Activated CD8-positive, alpha-beta T cell treated with anti-CD3 and anti-CD28 coated beads, Interleukin-2, amount 10 ng/mL, durations not matched to agents 7 days and 5 days (primary cell): ENCODE results near the gene GRM8. TPM values are rescaled to one million over a fixed set of nuclear protein-coding genes. Genes with fewer than 3 reads are reported as not detected.

ENCODE experiments used
- ATAC-seq: fragments of 150-1000 bp; cut with Tn5 transposase; one replicate; pipeline ENCODE4 v1.10.0; 2021; ENCODE audit warnings: moderate library complexity
- CTCF ChIA-PET: fragments of 350-600 bp; sonication (Branson Sonifier 250); formaldehyde crosslinking; loops from one replicate; lab custom pipeline; 2021; ENCODE audit warnings: antibody characterized with exemption; lab: Charles Lee
- POLR2A ChIA-PET: fragments of 350-600 bp; sonication (Branson Sonifier 250); formaldehyde crosslinking; loops from one replicate; lab custom pipeline; 2021; ENCODE audit warnings: antibody characterized with exemption; lab: Charles Lee
- DNase-seq: peaks from one replicate; pipeline ENCODE4 v3.0.0-alpha.2; 2020
- H3K27ac Mint-ChIP-seq: one replicate; pipeline ENCODE4 v1.8.0; 2021; ENCODE audit warnings: mild to moderate bottlenecking, mixed read lengths
- H3K27me3 Mint-ChIP-seq: one replicate; pipeline ENCODE4 v1.8.0; 2021; ENCODE audit warnings: low read depth, mixed read lengths
- H3K36me3 Mint-ChIP-seq: one replicate; pipeline ENCODE4 v1.8.0; 2021; ENCODE audit warnings: low read depth, mixed read lengths
- H3K4me1 Mint-ChIP-seq: one replicate; pipeline ENCODE4 v1.8.0; 2021; ENCODE audit warnings: low read depth, mixed read lengths
- H3K4me3 Mint-ChIP-seq: one replicate; pipeline ENCODE4 v1.8.0; 2021; ENCODE audit warnings: mild to moderate bottlenecking, mixed read lengths
- H3K9me3 Mint-ChIP-seq: one replicate; pipeline ENCODE4 v1.8.0; 2022; ENCODE audit warnings: mixed read lengths; ENCODE audit not compliant: insufficient read depth
- total RNA-seq, 2 experiments: library from RNA; stranded (reverse); gene quantifications; one replicate each; pipeline ENCODE4 v1.2.3, GENCODE V29; 2021

The GRM8 gene
- total RNA-seq, 2 experiments from 2014 or later = not detected

GRCh38 chr7:127253281-127254162 is 781 bp upstream of the GRM8 start:
- Mint-ChIP-seq H3K9me3 (no peaks in the 10 kb centered on the region), H3K4me1 (peaks cover 11% of the 10 kb centered on the region), H3K36me3 (no peaks in the 10 kb centered on the region), H3K27me3 (peaks cover 70% of the 10 kb centered on the region), H3K27ac (no peak overlapping the region), H3K4me3 (peak overlapping the region; percentile 78)
- ChIA-PET POLR2A (no interaction called here), CTCF (interaction anchor here (0.6 to 1.8 kb wide), 6 partner anchors 92 to 452 kb away, joined by 3 to 4 read pairs (median 3); no protein-coding TSS in a partner anchor)
- DNase-seq = peak; percentile 66
- ATAC-seq = peak; percentile 79

GRCh38 chr7:127252377-127252713 is 396 bp downstream of the GRM8 start:
- CTCF ChIA-PET = interaction anchor here (1.6 kb wide), 1 partner anchor 9 kb away, joined by 5 read pairs; no protein-coding TSS in a partner anchor
- Mint-ChIP-seq H3K27ac (no peak overlapping the region), H3K9me3 (no peaks in the 10 kb centered on the region), H3K36me3 (no peaks in the 10 kb centered on the region), H3K27me3 (peaks cover 69% of the 10 kb centered on the region), H3K4me1 (peaks cover 11% of the 10 kb centered on the region), H3K4me3 (peak overlapping the region; percentile 58)
- DNase-seq = no peak
- POLR2A ChIA-PET = no interaction called here
- no peak for ATAC-seq

GRCh38 chr7:127251465-127252376 is 1.0 kb downstream of the GRM8 start:
- ATAC-seq = peak; percentile 22
- Mint-ChIP-seq H3K27ac (no peak overlapping the region), H3K9me3 (no peaks in the 10 kb centered on the region), H3K4me1 (peaks cover 11% of the 10 kb centered on the region), H3K4me3 (peak overlapping the region; percentile 58), H3K36me3 (no peaks in the 10 kb centered on the region), H3K27me3 (peaks cover 69% of the 10 kb centered on the region)
- DNase-seq = peak; percentile 29
- ChIA-PET CTCF (interaction anchor here (1.6 to 1.7 kb wide), 2 partner anchors 9 to 448 kb away, joined by 3 to 5 read pairs; no protein-coding TSS in a partner anchor), POLR2A (no interaction called here)

- Mint-ChIP-seq H3K36me3 (no peaks in the 10 kb centered on the region), H3K27me3 (peaks cover 74% of the 10 kb centered on the region), H3K4me1 (peaks cover 11% of the 10 kb centered on the region), H3K9me3 (no peaks in the 10 kb centered on the region), H3K4me3 (no peak overlapping the region), H3K27ac (no peak overlapping the region)
- ChIA-PET POLR2A (no interaction called here), CTCF (interaction anchor here (0.8 to 1.7 kb wide), 5 partner anchors 10 to 447 kb away, joined by 3 to 6 read pairs (median 4); no protein-coding TSS in a partner anchor)
- ATAC-seq (no peak), DNase-seq (no peak)
These were observed 1.7 kb downstream of the GRM8 start for GRCh38 chr7:127251036-127251464.

GRCh38 chr7:127250312-127251035 is 2.3 kb downstream of the GRM8 start:
- peaks cover 69% of the 10 kb centered on the region for H3K27me3 Mint-ChIP-seq
- DNase-seq (no peak), ATAC-seq (no peak)
- POLR2A ChIA-PET = interaction anchor here (0.7 kb wide), 1 partner anchor 1049 kb away, joined by 3 read pairs; no protein-coding TSS in a partner anchor
- CTCF ChIA-PET = interaction anchor here (0.8 to 1.7 kb wide), 5 partner anchors 11 to 447 kb away, joined by 3 to 6 read pairs (median 4); no protein-coding TSS in a partner anchor
- H3K27ac Mint-ChIP-seq = no peak overlapping the region
- H3K4me3 Mint-ChIP-seq = no peak overlapping the region
- H3K36me3 Mint-ChIP-seq = no peaks in the 10 kb centered on the region
- H3K4me1 Mint-ChIP-seq = peaks cover 11% of the 10 kb centered on the region
- H3K9me3 Mint-ChIP-seq = no peaks in the 10 kb centered on the region

- CTCF ChIA-PET = interaction anchor here (0.6 to 0.8 kb wide), 2 partner anchors 8 to 194 kb away, joined by 3 read pairs; no protein-coding TSS in a partner anchor
These were observed 7.1 kb downstream of the GRM8 start for GRCh38 chr7:127245607-127246006.

GRCh38 chr7:127245002-127245401 is 7.7 kb downstream of the GRM8 start:
- CTCF ChIA-PET = interaction anchor here (0.6 to 0.8 kb wide), 2 partner anchors 8 to 194 kb away, joined by 3 read pairs; no protein-coding TSS in a partner anchor
- Mint-ChIP-seq H3K27ac (no peak overlapping the region), H3K9me3 (no peaks in the 10 kb centered on the region), H3K36me3 (no peaks in the 10 kb centered on the region), H3K4me3 (no peak overlapping the region), H3K4me1 (no peaks in the 10 kb centered on the region), H3K27me3 (peaks cover 55% of the 10 kb centered on the region)
- POLR2A ChIA-PET = no interaction called here
- ATAC-seq = no peak
- DNase-seq = no peak

More at GRCh38 chr7:127245607-127246006, 7.1 kb downstream of the GRM8 start:
- peaks cover 57% of the 10 kb centered on the region for H3K27me3 Mint-ChIP-seq
- no peak overlapping the region for H3K4me3 Mint-ChIP-seq
- no peaks in the 10 kb centered on the region for H3K4me1 Mint-ChIP-seq
- no peaks in the 10 kb centered on the region for H3K36me3 Mint-ChIP-seq
- DNase-seq (no peak), ATAC-seq (no peak)
- POLR2A ChIA-PET = no interaction called here
- no peak overlapping the region for H3K27ac Mint-ChIP-seq
- H3K9me3 Mint-ChIP-seq = no peaks in the 10 kb centered on the region

- no peak for DNase-seq
- Mint-ChIP-seq H3K36me3 (no peaks in the 10 kb centered on the region), H3K27ac (no peak overlapping the region), H3K9me3 (no peaks in the 10 kb centered on the region), H3K27me3 (peaks cover 36% of the 10 kb centered on the region), H3K4me3 (no peak overlapping the region), H3K4me1 (no peaks in the 10 kb centered on the region)
- CTCF ChIA-PET = interaction anchor here (1.8 kb wide), 1 partner anchor 11 kb away, joined by 6 read pairs; no protein-coding TSS in a partner anchor
- ATAC-seq = no peak
- POLR2A ChIA-PET = no interaction called here
These were observed 12.9 kb downstream of the GRM8 start for GRCh38 chr7:127239814-127240213.

- Mint-ChIP-seq H3K36me3 (no peaks in the 10 kb centered on the region), H3K27ac (no peak overlapping the region), H3K9me3 (no peaks in the 10 kb centered on the region), H3K4me1 (no peaks in the 10 kb centered on the region), H3K4me3 (no peak overlapping the region), H3K27me3 (peaks cover 20% of the 10 kb centered on the region)
- ATAC-seq (no peak), DNase-seq (no peak)
- ChIA-PET CTCF (no interaction called here), POLR2A (no interaction called here)
These were observed 19.1 kb downstream of the GRM8 start for GRCh38 chr7:127233630-127234029.

GRCh38 chr7:127231415-127231814 is 21.3 kb downstream of the GRM8 start:
- DNase-seq = no peak
- Mint-ChIP-seq H3K36me3 (no peaks in the 10 kb centered on the region), H3K27ac (no peak overlapping the region), H3K4me1 (no peaks in the 10 kb centered on the region), H3K27me3 (peaks cover 25% of the 10 kb centered on the region), H3K4me3 (no peak overlapping the region), H3K9me3 (no peaks in the 10 kb centered on the region)
- ATAC-seq = no peak
- ChIA-PET POLR2A (no interaction called here), CTCF (no interaction called here)
